ENCODE data around the gene DDAH1.

- TF ChIP-seq CTCF (IDR thresholded peaks at IDR 0.05; ENCODE audit: poor library complexity): no peak
- no peak for TF ChIP-seq EZH2phosphoT487 (IDR thresholded peaks at IDR 0.05; ENCODE audit: low read depth, severe bottlenecking, unreplicated experiment)
These were observed 125.1 kb downstream of the DDAH1 start for GRCh38 chr1:85339656-85340399.
